Gastrocnemius medialis (tissue), 4 donors: ENCODE results near the gene MAN1C1. TPM values are rescaled to one million over a fixed set of nuclear protein-coding genes. Genes with fewer than 3 reads are reported as not detected.

Experiments used
- ATAC-seq, 2 donors: fragments of 150-250 bp; one replicate each; pipeline ENCODE4 v1.9.1; 2016
- DNase-seq, 2 donors: peaks; one replicate each; pipeline ENCODE4 v3.0.0-alpha.2; 2019
- H3K27ac ChIP-seq, 4 donors: fragments of 200-600 bp; sonication (generic); 1 replicate in 1 of 4; 2 replicates in 3 of 4; pipeline ENCODE4 v1.5.1; 2016 to 2018; ENCODE audit warnings: mild to moderate bottlenecking in 2 of 4, moderate library complexity in 1 of 4
- H3K27me3 ChIP-seq, 3 donors: fragments of 200-600 bp; sonication (generic) in 2 of 3; 1 replicate in 1 of 3; 2 replicates in 2 of 3; pipeline versions ENCODE4 v1.5.1 to v1.6.0; 2016 to 2019; ENCODE audit warnings: mild to moderate bottlenecking in 1 of 3, moderate library complexity in 1 of 3
- H3K36me3 ChIP-seq, 2 donors: fragments of 200-600 bp; sonication (generic) in 1 of 2; one replicate each; pipeline ENCODE4 v1.5.1; 2017 to 2018
- H3K4me1 ChIP-seq, 2 donors: fragments of 200-600 bp; sonication (generic) in 1 of 2; one replicate each; pipeline ENCODE4 v1.5.1; 2016 to 2017; ENCODE audit warnings: mild to moderate bottlenecking in 2 of 2
- H3K4me3 ChIP-seq, 4 donors: fragments of 200-600 bp; sonication (generic) in 3 of 4; 1 replicate in 1 of 4; 2 replicates in 3 of 4; pipeline ENCODE4 v1.5.1; 2016 to 2019; ENCODE audit warnings: mild to moderate bottlenecking in 2 of 4
- H3K9me3 ChIP-seq, 3 donors: fragments of 200-600 bp; sonication (generic) in 2 of 3; 1 replicate in 1 of 3; 2 replicates in 2 of 3; pipeline ENCODE4 v1.5.1; 2016 to 2019
- CTCF ChIP-seq, 5 experiments: fragments of 450-650 bp in 3 of 5; fragments of 200-600 bp in 2 of 5; sonication (generic) in 2 of 5; IDR thresholded peaks in 4 of 5; conservative IDR thresholded peaks in 1 of 5; 1 replicate in 4 of 5; 2 replicates in 1 of 5; pipeline ENCODE4 v1.5.1; 2016 to 2019; ENCODE audit warnings: antibody characterized with exemption in 5 of 5, mild to moderate bottlenecking in 3 of 5, moderate library complexity in 3 of 5
- POLR2A ChIP-seq, 2 donors: fragments of 450-650 bp; IDR thresholded peaks; one replicate each; pipeline ENCODE4 v1.6.1; 2017; ENCODE audit warnings: antibody characterized with exemption in 2 of 2, mild to moderate bottlenecking in 2 of 2, moderate library complexity in 2 of 2
- in situ Hi-C, 4 donors: fragments of 200-750 bp; cut with MboI; loops; one replicate each; pipeline versions ENCODE4 v1.15.0 to v1.8.0; 2017; ENCODE audit warnings: low sequenced_read_pairs in 4 of 4
- intact Hi-C: fragments of 100-400 bp; cut with DNase I; formaldehyde crosslinking; loops from one replicate; pipeline ENCODE4 v1.15.1; 2023; ENCODE audit warnings: low total_unique reads
- total RNA-seq, 4 donors: library from RNA; depleted of rRNA; stranded (reverse); fragments of >200 nt; gene quantifications; one replicate each; pipeline versions ENCODE4 v1.1.0 to v1.2.3, GENCODE V29; 2016

MAN1C1 gene
- total RNA-seq, 4 donors from 2014 or later = 2.0 to 4.4 (median 2.5) TPM

GRCh38 chr1:25765923-25766589 lies 149.5 kb downstream of the MAN1C1 start:
- Histone ChIP-seq H3K4me3 (no peak overlapping the region), H3K36me3 (no peaks in the 10 kb centered on the region), H3K27me3 (no peaks in the 10 kb centered on the region), H3K9me3 (no peaks in the 10 kb centered on the region), H3K4me1 (peaks cover 17 to 22% of the 10 kb centered on the region in 2 donors), H3K27ac (peak overlapping the region in 3 of 4 donors; percentile 25 to 41 (median 29))
- intact Hi-C loops (no loop called here), in situ Hi-C loops (no loop called here)
- DNase-seq (no peak), ATAC-seq (peak in 1 of 2 donors; percentile 7)
- TF ChIP-seq CTCF (IDR thresholded peaks at IDR 0.05 in 4 of 5, conservative IDR thresholded peaks at IDR 0.05 in 1 of 5) (no peak), POLR2A (IDR thresholded peaks at IDR 0.05) (no peak)

- H3K27me3 ChIP-seq = no peaks in the 10 kb centered on the region
- TF ChIP-seq CTCF (IDR thresholded peaks at IDR 0.05 in 4 of 5, conservative IDR thresholded peaks at IDR 0.05 in 1 of 5) (no peak), POLR2A (IDR thresholded peaks at IDR 0.05) (no peak)
- no peaks in the 10 kb centered on the region for H3K9me3 ChIP-seq
- H3K4me1 ChIP-seq = peaks cover 25 to 30% of the 10 kb centered on the region in 2 donors
- peak overlapping the region in 3 of 4 donors; percentile 25 to 41 (median 29) for H3K27ac ChIP-seq
- DNase-seq (peak; percentile 41 to 75), ATAC-seq (peak; percentile 63 to 72)
- H3K36me3 ChIP-seq = no peaks in the 10 kb centered on the region
- in situ Hi-C loops (no loop called here), intact Hi-C loops (no loop called here)
- H3K4me3 ChIP-seq = no peak overlapping the region
Observed at GRCh38 chr1:25766721-25767436, 150.3 kb downstream of the MAN1C1 start.

- Histone ChIP-seq H3K27ac (no peak overlapping the region), H3K4me3 (no peak overlapping the region), H3K27me3 (no peaks in the 10 kb centered on the region), H3K9me3 (no peaks in the 10 kb centered on the region), H3K36me3 (no peaks in the 10 kb centered on the region), H3K4me1 (peaks cover 30 to 35% of the 10 kb centered on the region in 2 donors)
- DNase-seq (no peak), ATAC-seq (no peak)
- intact Hi-C loops = no loop called here
- in situ Hi-C loops = no loop called here
- TF ChIP-seq POLR2A (IDR thresholded peaks at IDR 0.05) = no peak
- TF ChIP-seq CTCF (IDR thresholded peaks at IDR 0.05 in 4 of 5, conservative IDR thresholded peaks at IDR 0.05 in 1 of 5) = no peak
Observed at GRCh38 chr1:25767437-25767770, 150.8 kb downstream of the MAN1C1 start.

- H3K4me3 ChIP-seq = no peak overlapping the region
- no peak for TF ChIP-seq CTCF (IDR thresholded peaks at IDR 0.05 in 4 of 5, conservative IDR thresholded peaks at IDR 0.05 in 1 of 5)
- TF ChIP-seq POLR2A (IDR thresholded peaks at IDR 0.05) = no peak
- intact Hi-C loops (no loop called here), in situ Hi-C loops (no loop called here)
- peaks cover 42 to 48% of the 10 kb centered on the region in 2 donors for H3K4me1 ChIP-seq
- no peaks in the 10 kb centered on the region for H3K27me3 ChIP-seq
- H3K27ac ChIP-seq = no peak overlapping the region
- ATAC-seq (no peak), DNase-seq (no peak)
- no peaks in the 10 kb centered on the region for H3K36me3 ChIP-seq
- H3K9me3 ChIP-seq = no peaks in the 10 kb centered on the region
Observed at GRCh38 chr1:25768999-25769398, 152.4 kb downstream of the MAN1C1 start.
